Retinal pigment epithelial cell (primary cell): ENCODE measurements around the gene ABCA12.
A peak's percentile ranks its signal among the peaks of the same experiment; 100 is the strongest.

Experiments
- DNase-seq: peaks from one replicate; pipeline ENCODE4 v3.0.0-alpha.2; 2010; ENCODE audit warnings: low read depth
- H3K4me3 ChIP-seq: 2 replicates; pipeline ENCODE4 v1.5.1; 2011; ENCODE audit warnings: mild to moderate bottlenecking, low read length, control low read depth, moderate library complexity
- TF ChIP-seq, protein P1 (sequence below): conservative IDR thresholded peaks from 2 replicates; pipeline ENCODE4 v1.5.1; 2011; ENCODE audit warnings: low read depth, low read length, control low read depth, inconsistent platforms

The ABCA12 gene

GRCh38 chr2:214946949-214947348 is 191.5 kb downstream of the ABCA12 start:
- no peak overlapping the region for H3K4me3 ChIP-seq
- DNase-seq = no peak
- TF ChIP-seq, protein P1, sequence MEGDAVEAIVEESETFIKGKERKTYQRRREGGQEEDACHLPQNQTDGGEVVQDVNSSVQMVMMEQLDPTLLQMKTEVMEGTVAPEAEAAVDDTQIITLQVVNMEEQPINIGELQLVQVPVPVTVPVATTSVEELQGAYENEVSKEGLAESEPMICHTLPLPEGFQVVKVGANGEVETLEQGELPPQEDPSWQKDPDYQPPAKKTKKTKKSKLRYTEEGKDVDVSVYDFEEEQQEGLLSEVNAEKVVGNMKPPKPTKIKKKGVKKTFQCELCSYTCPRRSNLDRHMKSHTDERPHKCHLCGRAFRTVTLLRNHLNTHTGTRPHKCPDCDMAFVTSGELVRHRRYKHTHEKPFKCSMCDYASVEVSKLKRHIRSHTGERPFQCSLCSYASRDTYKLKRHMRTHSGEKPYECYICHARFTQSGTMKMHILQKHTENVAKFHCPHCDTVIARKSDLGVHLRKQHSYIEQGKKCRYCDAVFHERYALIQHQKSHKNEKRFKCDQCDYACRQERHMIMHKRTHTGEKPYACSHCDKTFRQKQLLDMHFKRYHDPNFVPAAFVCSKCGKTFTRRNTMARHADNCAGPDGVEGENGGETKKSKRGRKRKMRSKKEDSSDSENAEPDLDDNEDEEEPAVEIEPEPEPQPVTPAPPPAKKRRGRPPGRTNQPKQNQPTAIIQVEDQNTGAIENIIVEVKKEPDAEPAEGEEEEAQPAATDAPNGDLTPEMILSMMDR = no peak

- TF ChIP-seq, protein P1 = no peak
- no peak overlapping the region for H3K4me3 ChIP-seq
- peak; percentile 84 for DNase-seq
Observed at GRCh38 chr2:214934006-214934405, 204.4 kb downstream of the ABCA12 start.

- DNase-seq = no peak
- H3K4me3 ChIP-seq = no peak overlapping the region
- TF ChIP-seq, protein P1 = no peak
Observed at GRCh38 chr2:214904634-214905033, 233.8 kb downstream of the ABCA12 start.

DNA sequence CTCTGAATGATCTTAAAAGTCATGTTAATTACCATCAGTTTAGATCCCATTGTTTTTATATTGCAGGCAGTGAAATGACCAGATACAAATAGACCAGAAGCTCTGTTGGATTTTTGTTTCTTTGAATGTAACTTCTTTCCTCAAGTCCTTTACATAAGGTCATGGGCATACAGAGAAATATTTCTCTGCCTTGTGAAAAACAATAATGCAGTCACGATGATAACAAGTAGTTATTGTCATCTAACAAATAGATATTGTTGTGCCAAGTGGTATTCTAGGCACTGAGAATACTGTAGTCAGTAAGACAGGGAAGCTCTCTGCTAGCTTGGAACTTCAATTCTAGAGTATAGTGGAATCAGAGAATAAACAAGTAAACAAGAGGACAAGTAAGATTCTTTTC is 234.2 kb downstream of the ABCA12 start:
- TF ChIP-seq, protein P1 = no peak
- DNase-seq = no peak
- H3K4me3 ChIP-seq = no peak overlapping the region

- DNase-seq = no peak
- no peak overlapping the region for H3K4me3 ChIP-seq
- TF ChIP-seq, protein P1 = no peak
Observed at GRCh38 chr2:214902286-214902685, 236.1 kb downstream of the ABCA12 start.

- H3K4me3 ChIP-seq = no peak overlapping the region
- TF ChIP-seq, protein P1 = no peak
- DNase-seq = no peak
Observed at GRCh38 chr2:214899751-214900150, 238.7 kb downstream of the ABCA12 start.

GRCh38 chr2:214896274-214896673 is 242.2 kb downstream of the ABCA12 start:
- no peak for DNase-seq
- TF ChIP-seq, protein P1 = no peak
- no peak overlapping the region for H3K4me3 ChIP-seq
